Lower leg skin (tissue), 4 donors: ENCODE measurements around the gene AQP2. TPM values are rescaled to one million over a fixed set of nuclear protein-coding genes. Genes with fewer than 3 reads are reported as not detected.

Experiments used
- DNase-seq, 2 donors: peaks; one replicate each; pipeline ENCODE4 v3.0.0-alpha.2; 2019; ENCODE audit warnings: low spot score in 2 of 2
- H3K4me3 ChIP-seq: fragments of 200-600 bp; sonication (generic); 2 replicates; pipeline ENCODE4 v1.5.1; 2017; ENCODE audit warnings: mild to moderate bottlenecking, low read depth; ENCODE audit not compliant: poor library complexity, severe bottlenecking
- POLR2A ChIP-seq, 2 donors: fragments of 450-650 bp; IDR thresholded peaks; one replicate each; pipeline ENCODE4 v1.6.1; 2016 to 2017; ENCODE audit warnings: antibody characterized with exemption in 2 of 2, mild to moderate bottlenecking in 1 of 2, moderate library complexity in 1 of 2
- WGBS, 2 donors: methylation state at CpG; one replicate each; pipeline ENCODE4 v1.1.5; 2018; 5-methylcytosine and 5-hydroxymethylcytosine counted together
- intact Hi-C: fragments of 100-400 bp; cut with DNase I; formaldehyde crosslinking; loops from one replicate; pipeline ENCODE4 v1.15.0; 2023; ENCODE audit warnings: low total_unique reads
- total RNA-seq, 4 donors: library from RNA; depleted of rRNA; stranded (reverse); fragments of >200 nt; gene quantifications; one replicate each; pipeline ENCODE4 v1.1.0, GENCODE V29; 2016
- TF ChIP-seq, protein P1 (sequence below), 3 donors: fragments of 450-650 bp; IDR thresholded peaks; one replicate each; pipeline ENCODE4 v1.5.1; 2016; ENCODE audit warnings: antibody characterized with exemption in 3 of 3, mild to moderate bottlenecking in 3 of 3, moderate library complexity in 2 of 3

AQP2 gene
- total RNA-seq, 4 donors from 2014 or later: 0.36 TPM; not detected in 3

DNA sequence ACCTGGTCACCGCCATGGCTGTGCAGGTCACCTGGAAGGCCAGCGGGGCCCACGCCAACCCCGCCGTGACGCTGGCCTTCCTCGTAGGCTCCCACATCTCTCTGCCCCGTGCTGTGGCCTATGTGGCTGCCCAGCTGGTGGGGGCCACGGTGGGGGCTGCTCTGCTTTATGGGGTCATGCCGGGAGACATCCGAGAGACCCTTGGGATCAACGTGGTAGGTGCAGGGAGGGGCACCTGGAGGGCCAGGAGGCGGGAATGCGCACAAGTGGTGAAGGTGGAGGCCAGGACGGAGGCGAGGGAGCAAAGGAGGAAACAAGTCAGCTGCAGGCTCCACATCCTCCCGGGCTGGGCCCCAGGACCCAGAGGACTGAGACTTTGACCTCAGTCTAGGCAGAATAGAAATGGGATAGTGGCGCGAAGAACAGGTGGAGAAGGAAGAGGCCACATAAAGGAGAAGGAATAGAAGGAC lies 22.9 kb downstream of the AQP2 start:
- intact Hi-C loops: loop anchor here (5.0 kb wide), 1 partner anchor 79 kb away; no protein-coding TSS in a partner anchor
- no peak overlapping the region for H3K4me3 ChIP-seq
- DNase-seq: no peak
- TF ChIP-seq, protein P1, sequence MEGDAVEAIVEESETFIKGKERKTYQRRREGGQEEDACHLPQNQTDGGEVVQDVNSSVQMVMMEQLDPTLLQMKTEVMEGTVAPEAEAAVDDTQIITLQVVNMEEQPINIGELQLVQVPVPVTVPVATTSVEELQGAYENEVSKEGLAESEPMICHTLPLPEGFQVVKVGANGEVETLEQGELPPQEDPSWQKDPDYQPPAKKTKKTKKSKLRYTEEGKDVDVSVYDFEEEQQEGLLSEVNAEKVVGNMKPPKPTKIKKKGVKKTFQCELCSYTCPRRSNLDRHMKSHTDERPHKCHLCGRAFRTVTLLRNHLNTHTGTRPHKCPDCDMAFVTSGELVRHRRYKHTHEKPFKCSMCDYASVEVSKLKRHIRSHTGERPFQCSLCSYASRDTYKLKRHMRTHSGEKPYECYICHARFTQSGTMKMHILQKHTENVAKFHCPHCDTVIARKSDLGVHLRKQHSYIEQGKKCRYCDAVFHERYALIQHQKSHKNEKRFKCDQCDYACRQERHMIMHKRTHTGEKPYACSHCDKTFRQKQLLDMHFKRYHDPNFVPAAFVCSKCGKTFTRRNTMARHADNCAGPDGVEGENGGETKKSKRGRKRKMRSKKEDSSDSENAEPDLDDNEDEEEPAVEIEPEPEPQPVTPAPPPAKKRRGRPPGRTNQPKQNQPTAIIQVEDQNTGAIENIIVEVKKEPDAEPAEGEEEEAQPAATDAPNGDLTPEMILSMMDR (IDR thresholded peaks at IDR 0.05): no peak
- no peak for TF ChIP-seq POLR2A (IDR thresholded peaks at IDR 0.05)
- WGBS, 2 donors: 86 to 95% methylated on average over 13 to 17 of the region's 19 CpGs

DNA sequence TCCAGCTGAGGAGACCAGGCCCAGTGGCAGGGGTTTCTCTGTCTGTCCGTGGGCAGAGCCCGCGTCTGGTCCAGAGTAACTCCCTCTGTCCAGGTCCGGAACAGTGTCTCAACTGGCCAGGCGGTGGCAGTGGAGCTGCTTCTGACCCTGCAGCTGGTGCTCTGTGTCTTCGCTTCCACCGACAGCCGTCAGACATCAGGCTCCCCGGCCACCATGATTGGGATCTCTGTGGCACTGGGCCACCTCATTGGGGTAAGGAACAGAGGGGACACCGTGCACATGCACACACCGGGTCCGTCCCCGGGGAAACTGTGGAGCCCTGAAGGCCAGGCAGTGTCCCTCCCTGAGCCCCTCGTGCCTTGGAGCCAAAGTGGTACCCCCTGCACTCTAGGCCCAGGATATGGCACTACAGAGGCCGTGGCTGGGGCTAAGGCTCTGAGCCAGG lies 23.7 kb downstream of the AQP2 start:
- intact Hi-C loops: loop anchor here (5.0 kb wide), 1 partner anchor 78 kb away; no protein-coding TSS in a partner anchor
- TF ChIP-seq, protein P1 (IDR thresholded peaks at IDR 0.05): no peak
- TF ChIP-seq POLR2A (IDR thresholded peaks at IDR 0.05): no peak
- no peak for DNase-seq
- H3K4me3 ChIP-seq: no peak overlapping the region
- 65 to 70% methylated on average over 9 to 11 of the region's 15 CpGs for whole genome bisulfite sequencing, 2 donors

DNA sequence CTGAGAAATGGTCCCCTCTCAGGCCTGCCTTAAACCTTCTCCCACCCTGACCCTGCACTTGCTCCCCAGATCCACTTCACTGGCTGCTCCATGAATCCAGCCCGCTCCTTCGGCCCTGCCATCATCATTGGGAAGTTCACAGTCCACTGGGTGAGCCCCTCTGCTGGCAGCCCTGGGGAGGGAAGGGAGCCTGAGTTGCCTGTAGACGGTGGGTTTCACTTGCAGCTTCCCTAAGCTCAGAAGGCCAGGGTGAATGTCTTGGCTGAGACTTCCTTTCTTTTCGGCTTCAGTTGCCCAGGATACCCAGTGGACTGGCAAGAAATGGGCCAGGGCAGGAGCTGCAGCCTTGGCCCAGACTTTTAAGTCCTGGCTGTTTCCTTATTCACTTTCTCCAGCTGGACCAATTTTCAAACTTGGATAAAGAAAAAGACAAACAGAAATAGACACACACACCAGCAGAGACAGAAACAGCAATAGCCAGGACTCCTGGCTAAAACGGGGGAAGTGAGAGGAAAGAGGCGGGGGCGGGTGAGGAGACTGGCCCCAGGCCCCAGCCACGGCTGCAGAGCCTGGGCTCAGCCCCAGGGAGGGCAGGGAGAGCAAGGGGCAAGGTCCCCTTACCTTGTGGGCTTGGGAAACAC lies 24.3 kb downstream of the AQP2 start:
- DNase-seq: no peak
- WGBS, 2 donors: 47 to 58% methylated on average over 8 of the region's 8 CpGs
- intact Hi-C loops: loop anchor here (5.0 kb wide), 1 partner anchor 78 kb away; no protein-coding TSS in a partner anchor
- TF ChIP-seq, protein P1 (IDR thresholded peaks at IDR 0.05): no peak
- TF ChIP-seq POLR2A (IDR thresholded peaks at IDR 0.05): no peak
- no peak overlapping the region for H3K4me3 ChIP-seq

DNA sequence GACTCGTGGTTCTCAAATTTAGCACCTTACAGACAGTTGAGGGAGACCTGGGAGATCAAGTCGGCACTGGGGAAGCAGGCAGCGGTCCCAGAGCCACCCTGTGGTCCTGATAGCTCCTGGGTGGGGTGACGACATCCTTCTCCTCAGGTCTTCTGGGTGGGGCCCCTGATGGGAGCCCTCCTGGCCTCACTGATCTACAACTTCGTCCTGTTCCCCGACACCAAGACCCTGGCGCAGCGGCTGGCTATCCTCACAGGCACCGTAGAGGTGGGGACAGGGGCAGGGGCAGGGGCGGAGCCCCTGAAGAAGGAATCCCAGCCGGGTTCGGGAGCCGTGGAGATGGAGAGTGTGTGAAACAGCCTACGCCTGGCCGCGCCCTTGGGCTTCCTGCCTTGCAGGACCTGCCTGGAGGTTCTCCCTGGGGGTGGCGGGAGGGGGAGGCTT lies 24.8 kb downstream of the AQP2 start:
- no peak overlapping the region for H3K4me3 ChIP-seq
- no peak for DNase-seq

DNA sequence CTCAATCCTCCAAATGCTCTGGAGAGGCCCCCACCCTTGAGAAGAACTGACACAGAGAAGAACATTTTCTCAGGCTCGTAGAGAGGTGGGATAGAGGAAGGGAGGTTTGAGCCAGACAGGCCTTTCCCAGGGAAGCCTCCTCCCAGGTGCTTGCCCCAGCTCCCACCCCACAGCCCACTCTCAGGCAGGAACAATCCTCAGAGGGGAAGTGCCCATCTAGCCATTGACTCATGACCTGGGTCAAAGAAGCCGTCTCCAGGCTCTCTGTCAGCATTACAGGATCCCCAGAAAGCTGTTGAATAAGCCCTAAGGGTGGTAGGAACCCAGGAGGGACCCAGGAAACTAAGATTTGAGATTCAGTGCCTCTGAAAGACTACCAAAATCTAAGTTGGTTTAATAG lies 26.0 kb downstream of the AQP2 start:
- WGBS, 2 donors: 95 to 100% methylated on average over 2 of the region's 2 CpGs
- TF ChIP-seq, protein P1 (IDR thresholded peaks at IDR 0.05): no peak
- no peak for TF ChIP-seq POLR2A (IDR thresholded peaks at IDR 0.05)
- H3K4me3 ChIP-seq: no peak overlapping the region
- DNase-seq: no peak
- intact Hi-C loops: no loop called here

More for the DNA sequence above, 24.8 kb downstream of the AQP2 start:
- TF ChIP-seq, protein P1 (IDR thresholded peaks at IDR 0.05): no peak
- TF ChIP-seq POLR2A (IDR thresholded peaks at IDR 0.05): no peak
- WGBS, 2 donors: 59 to 64% methylated on average over 13 to 17 of the region's 17 CpGs
- intact Hi-C loops: no loop called here
